ENCODE results near the gene ANXA8L1. TPM values are rescaled to one million over a fixed set of nuclear protein-coding genes. Genes with fewer than 3 reads are reported as not detected.

Gene ANXA8L1, protein sequence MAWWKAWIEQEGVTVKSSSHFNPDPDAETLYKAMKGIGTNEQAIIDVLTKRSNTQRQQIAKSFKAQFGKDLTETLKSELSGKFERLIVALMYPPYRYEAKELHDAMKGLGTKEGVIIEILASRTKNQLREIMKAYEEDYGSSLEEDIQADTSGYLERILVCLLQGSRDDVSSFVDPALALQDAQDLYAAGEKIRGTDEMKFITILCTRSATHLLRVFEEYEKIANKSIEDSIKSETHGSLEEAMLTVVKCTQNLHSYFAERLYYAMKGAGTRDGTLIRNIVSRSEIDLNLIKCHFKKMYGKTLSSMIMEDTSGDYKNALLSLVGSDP
- total RNA-seq, result 0.32 TPM in 1 of 2 replicates, not detected in the other

DNA sequence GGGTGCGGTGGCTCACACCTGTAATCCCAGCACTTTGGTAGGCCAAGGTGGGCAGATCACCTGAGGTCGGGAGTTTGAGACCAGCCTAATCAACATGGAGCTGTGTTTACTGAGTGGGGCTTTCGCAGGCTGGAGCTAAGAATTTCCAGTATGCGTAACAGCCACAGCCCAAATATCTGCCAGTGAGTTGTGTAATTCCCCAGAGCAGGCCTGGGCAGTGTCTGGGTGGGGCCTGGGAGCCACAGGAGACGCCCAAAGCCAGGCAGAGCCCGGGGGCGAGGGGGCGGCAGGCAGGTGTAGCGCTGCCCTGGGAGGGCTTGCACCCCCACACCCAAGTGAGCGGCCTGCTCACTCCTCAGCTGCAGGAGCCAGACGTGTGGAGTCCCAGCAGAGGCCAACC is at the start of gene ANXA8L1:
Gene ANXA8L1, plus strand, starts transcription at position 371 of the 400 bp plus-strand sequence. CDS start 76 bp downstream, outside the sequence.

Other genes with a start within 250 kb of the ANXA8L1 start
- gene ANTXRL, start 88.8 kb upstream of the ANXA8L1 start, total RNA-seq, result not detected in 2 replicates
- gene NPY4R, start 90.2 kb downstream of the ANXA8L1 start, total RNA-seq, result not detected in 2 replicates
- gene GPRIN2, start 180.9 kb downstream of the ANXA8L1 start, total RNA-seq, result not detected in 2 replicates
- 0.26 and 0.32 TPM in 2 replicates for gene SYT15, start 203.4 kb downstream of the ANXA8L1 start, total RNA-seq

Data from articular chondrocyte of knee joint (primary cell).